Endothelial cell of umbilical vein (primary cell): ENCODE results near the gene FAM210B.

Source experiments
- CTCF ChIP-seq, 2 donors: IDR thresholded peaks; 1 replicate in 1 of 2; 2 replicates in 1 of 2; pipeline ENCODE4 v1.5.1; 2011; ENCODE audit warnings: low read length in 2 of 2, mild to moderate bottlenecking in 2 of 2, moderate library complexity in 2 of 2, control low read depth in 1 of 2, inconsistent platforms in 1 of 2, low read depth in 1 of 2; ENCODE audit not compliant: insufficient read depth in 1 of 2; ENCODE audit errors: extremely low read depth in 1 of 2
- EZH2 ChIP-seq: IDR thresholded peaks from 2 replicates; pipeline ENCODE4 v1.6.1; 2012; ENCODE audit warnings: borderline replicate concordance, low read depth, mild to moderate bottlenecking, moderate library complexity, low read length, inconsistent platforms; ENCODE audit not compliant: severe bottlenecking
- GATA2 ChIP-seq: IDR thresholded peaks from 2 replicates; pipeline ENCODE4 v1.7.0; 2011; ENCODE audit warnings: low read depth, mild to moderate bottlenecking, moderate library complexity, mixed read lengths, low read length; ENCODE audit not compliant: insufficient read length, insufficient read depth
- JUN ChIP-seq: IDR thresholded peaks from 2 replicates; pipeline ENCODE4 v1.6.1; 2011; ENCODE audit warnings: borderline replicate concordance, low read depth; ENCODE audit not compliant: insufficient read length, insufficient read depth
- POLR2A ChIP-seq: IDR thresholded peaks from 2 replicates; pipeline ENCODE4 v1.6.1; 2012; ENCODE audit warnings: low read depth, mild to moderate bottlenecking, control low read depth, low read length
- POLR2AphosphoS5 ChIP-seq: IDR thresholded peaks from 2 replicates; pipeline ENCODE4 v1.6.1; 2012; ENCODE audit warnings: low read depth, mild to moderate bottlenecking, control low read depth, low read length, moderate library complexity; ENCODE audit not compliant: insufficient read depth
- TF ChIP-seq, protein P1 (sequence below): IDR thresholded peaks from 2 replicates; pipeline ENCODE4 v1.6.1; 2011; ENCODE audit not compliant: insufficient read depth, insufficient read length

- TF ChIP-seq EZH2 (no peak), CTCF (IDR thresholded peaks at IDR 0.05; ENCODE audit: extremely low read depth in 1 of 2, insufficient read depth in 1 of 2, low read depth in 1 of 2, low read length in 2 of 2) (no peak), POLR2A (no peak), POLR2AphosphoS5 (no peak), JUN (no peak), GATA2 (no peak)
- TF ChIP-seq, protein P1, sequence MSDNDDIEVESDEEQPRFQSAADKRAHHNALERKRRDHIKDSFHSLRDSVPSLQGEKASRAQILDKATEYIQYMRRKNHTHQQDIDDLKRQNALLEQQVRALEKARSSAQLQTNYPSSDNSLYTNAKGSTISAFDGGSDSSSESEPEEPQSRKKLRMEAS: no peak
These were observed 698 bp downstream of the FAM210B start for GRCh38 chr20:56359212-56360132.
